ENCODE results near the gene NUCKS1.

Gene NUCKS1

GRCh38 chr1:205792961-205793673 is 43.1 kb upstream of the NUCKS1 start:
- no peak for TF ChIP-seq CTCF (IDR thresholded peaks at IDR 0.05; ENCODE audit: poor library complexity, severe bottlenecking)
- Histone ChIP-seq H3K4me3 (ENCODE audit: severe bottlenecking) (no peak overlapping the region), H3K9me3 (ENCODE audit: severe bottlenecking) (no peaks in the 10 kb centered on the region), H3K4me1 (ENCODE audit: insufficient read depth, poor library complexity, severe bottlenecking) (no peaks in the 10 kb centered on the region), H3K27me3 (ENCODE audit: insufficient read depth, poor library complexity, severe bottlenecking) (no peaks in the 10 kb centered on the region), H3K27ac (ENCODE audit: poor library complexity, severe bottlenecking) (no peak overlapping the region), H3K36me3 (ENCODE audit: low read depth) (peaks cover 22% of the 10 kb centered on the region)
- DNase-seq (ENCODE audit: low spot score) (no peak), ATAC-seq (ENCODE audit: low read depth) (no peak)

GRCh38 chr1:205792481-205792881 is 42.5 kb upstream of the NUCKS1 start:
- Histone ChIP-seq H3K9me3 (ENCODE audit: severe bottlenecking) (no peaks in the 10 kb centered on the region), H3K4me3 (ENCODE audit: severe bottlenecking) (no peak overlapping the region), H3K4me1 (ENCODE audit: insufficient read depth, poor library complexity, severe bottlenecking) (no peaks in the 10 kb centered on the region), H3K27ac (ENCODE audit: poor library complexity, severe bottlenecking) (no peak overlapping the region), H3K36me3 (ENCODE audit: low read depth) (peaks cover 17% of the 10 kb centered on the region), H3K27me3 (ENCODE audit: insufficient read depth, poor library complexity, severe bottlenecking) (no peaks in the 10 kb centered on the region)
- ATAC-seq (ENCODE audit: low read depth) (no peak), DNase-seq (ENCODE audit: low spot score) (no peak)
- no peak for TF ChIP-seq CTCF (IDR thresholded peaks at IDR 0.05; ENCODE audit: poor library complexity, severe bottlenecking)

DNA sequence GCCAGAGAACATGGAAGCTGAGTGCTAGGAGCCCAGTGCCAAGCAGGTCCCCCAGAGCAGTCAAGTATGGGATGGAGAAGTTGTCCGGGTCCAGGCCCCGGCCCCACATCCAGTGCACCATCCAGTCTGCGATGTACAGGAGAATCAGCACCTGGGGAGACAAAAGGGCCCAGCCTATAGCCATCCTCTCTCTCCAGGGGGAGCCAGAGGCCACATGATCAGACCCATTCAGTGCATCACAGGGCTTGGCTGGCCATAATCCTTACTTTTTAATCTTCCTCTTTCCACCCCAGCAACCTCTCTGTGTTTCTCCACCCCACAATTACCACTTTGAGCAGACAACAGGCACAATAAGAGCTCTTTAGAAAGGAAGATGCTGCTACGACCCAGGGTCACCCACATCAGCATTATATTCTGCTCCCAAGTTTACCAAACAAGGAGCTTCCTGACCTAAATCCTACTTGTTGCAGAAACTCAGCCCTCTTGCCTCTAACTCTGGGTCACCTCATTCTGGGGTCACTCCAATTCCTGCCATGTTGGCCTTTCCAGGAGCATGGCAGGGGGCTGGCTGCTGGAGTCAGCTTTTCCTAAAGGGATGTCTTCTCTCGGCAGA is 41.7 kb upstream of the NUCKS1 start:
- peak; percentile 95 for ATAC-seq (ENCODE audit: low read depth)
- Histone ChIP-seq H3K27me3 (ENCODE audit: insufficient read depth, poor library complexity, severe bottlenecking) (no peaks in the 10 kb centered on the region), H3K4me1 (ENCODE audit: insufficient read depth, poor library complexity, severe bottlenecking) (no peaks in the 10 kb centered on the region), H3K36me3 (ENCODE audit: low read depth) (peaks cover 17% of the 10 kb centered on the region), H3K27ac (ENCODE audit: poor library complexity, severe bottlenecking) (no peak overlapping the region), H3K4me3 (ENCODE audit: severe bottlenecking) (no peak overlapping the region), H3K9me3 (ENCODE audit: severe bottlenecking) (no peaks in the 10 kb centered on the region)
- DNase-seq (ENCODE audit: low spot score), result no peak
- TF ChIP-seq CTCF (IDR thresholded peaks at IDR 0.05; ENCODE audit: poor library complexity, severe bottlenecking), result peak; percentile 80

GRCh38 chr1:205787287-205787916 is 37.4 kb upstream of the NUCKS1 start:
- H3K27ac ChIP-seq (ENCODE audit: poor library complexity, severe bottlenecking), result no peak overlapping the region
- H3K27me3 ChIP-seq (ENCODE audit: insufficient read depth, poor library complexity, severe bottlenecking), result no peaks in the 10 kb centered on the region
- no peak for ATAC-seq (ENCODE audit: low read depth)
- no peak overlapping the region for H3K4me3 ChIP-seq (ENCODE audit: severe bottlenecking)
- DNase-seq (ENCODE audit: low spot score), result no peak
- H3K36me3 ChIP-seq (ENCODE audit: low read depth), result peaks cover 9% of the 10 kb centered on the region; the same call in 1 of the 2 replicates
- H3K4me1 ChIP-seq (ENCODE audit: insufficient read depth, poor library complexity, severe bottlenecking), result no peaks in the 10 kb centered on the region
- no peak for TF ChIP-seq CTCF (IDR thresholded peaks at IDR 0.05; ENCODE audit: poor library complexity, severe bottlenecking)
- no peaks in the 10 kb centered on the region for H3K9me3 ChIP-seq (ENCODE audit: severe bottlenecking)
